Omental fat pad (tissue), 4 donors: ENCODE results near the gene RASAL2. TPM values are rescaled to one million over a fixed set of nuclear protein-coding genes. Genes with fewer than 3 reads are reported as not detected.

Experiments
- ATAC-seq: fragments of 150-250 bp; one replicate; pipeline ENCODE4 v1.9.1; 2016; ENCODE audit warnings: mild to moderate bottlenecking, moderate library complexity; ENCODE audit not compliant: low FRiP score
- DNase-seq: peaks from one replicate; pipeline ENCODE4 v3.0.0-alpha.2; 2019; ENCODE audit warnings: low spot score
- total RNA-seq, 4 donors: library from RNA; depleted of rRNA; stranded (reverse); fragments of >200 nt; gene quantifications; one replicate each; pipeline ENCODE4 v1.1.0, GENCODE V29; 2016
- TF ChIP-seq, protein P1 (sequence below), 3 donors: fragments of 450-650 bp; IDR thresholded peaks; one replicate each; pipeline ENCODE4 v1.5.1; 2016 to 2017; ENCODE audit warnings: antibody characterized with exemption in 3 of 3, mild to moderate bottlenecking in 3 of 3, moderate library complexity in 2 of 3

The RASAL2 gene
- total RNA-seq, 4 donors from 2014 or later = 13.5 to 52.3 (median 30.9) TPM

DNA sequence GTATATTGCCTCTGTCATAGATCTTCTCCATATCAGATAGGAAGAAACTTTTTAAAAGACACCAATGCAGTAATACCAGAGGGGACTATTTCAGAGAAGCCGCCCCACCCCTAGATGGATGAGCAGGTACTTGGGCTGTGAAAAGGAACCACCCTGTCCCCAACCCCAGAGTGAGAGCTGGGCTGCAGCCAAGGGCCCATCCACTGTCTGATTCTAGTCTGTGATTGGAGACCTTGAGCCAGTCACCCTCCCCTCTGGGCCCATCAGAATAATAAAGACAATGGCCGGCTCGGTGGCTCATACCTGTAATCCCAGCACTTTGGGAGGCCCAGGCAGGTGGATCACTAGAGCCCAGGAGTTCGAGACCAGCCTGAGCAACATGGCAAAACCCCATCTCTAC, 397.8 kb downstream of the RASAL2 start:
- ATAC-seq (no peak), DNase-seq (no peak)
- TF ChIP-seq, protein P1, sequence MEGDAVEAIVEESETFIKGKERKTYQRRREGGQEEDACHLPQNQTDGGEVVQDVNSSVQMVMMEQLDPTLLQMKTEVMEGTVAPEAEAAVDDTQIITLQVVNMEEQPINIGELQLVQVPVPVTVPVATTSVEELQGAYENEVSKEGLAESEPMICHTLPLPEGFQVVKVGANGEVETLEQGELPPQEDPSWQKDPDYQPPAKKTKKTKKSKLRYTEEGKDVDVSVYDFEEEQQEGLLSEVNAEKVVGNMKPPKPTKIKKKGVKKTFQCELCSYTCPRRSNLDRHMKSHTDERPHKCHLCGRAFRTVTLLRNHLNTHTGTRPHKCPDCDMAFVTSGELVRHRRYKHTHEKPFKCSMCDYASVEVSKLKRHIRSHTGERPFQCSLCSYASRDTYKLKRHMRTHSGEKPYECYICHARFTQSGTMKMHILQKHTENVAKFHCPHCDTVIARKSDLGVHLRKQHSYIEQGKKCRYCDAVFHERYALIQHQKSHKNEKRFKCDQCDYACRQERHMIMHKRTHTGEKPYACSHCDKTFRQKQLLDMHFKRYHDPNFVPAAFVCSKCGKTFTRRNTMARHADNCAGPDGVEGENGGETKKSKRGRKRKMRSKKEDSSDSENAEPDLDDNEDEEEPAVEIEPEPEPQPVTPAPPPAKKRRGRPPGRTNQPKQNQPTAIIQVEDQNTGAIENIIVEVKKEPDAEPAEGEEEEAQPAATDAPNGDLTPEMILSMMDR (IDR thresholded peaks at IDR 0.05) = no peak

DNA sequence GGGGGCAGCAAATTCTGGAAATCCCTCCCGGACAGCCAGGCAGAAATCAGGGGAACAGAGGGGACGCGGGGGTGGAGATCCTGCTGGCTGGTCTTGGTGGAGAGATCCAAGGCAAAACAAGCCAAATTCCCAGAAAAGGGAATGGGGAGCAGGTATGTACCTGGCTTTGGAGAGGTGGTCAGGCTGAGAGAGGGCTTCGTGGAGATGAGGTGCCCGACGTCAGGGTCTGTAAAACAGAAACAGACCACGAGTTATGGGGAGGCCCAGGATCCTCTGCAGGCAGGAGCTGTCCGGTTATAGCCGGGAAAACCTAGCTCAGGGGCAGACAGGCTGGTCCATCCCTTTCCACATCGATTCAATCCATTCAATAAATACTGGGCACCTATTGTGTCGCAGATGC, 398.4 kb downstream of the RASAL2 start:
- ATAC-seq (no peak), DNase-seq (no peak)
- TF ChIP-seq, protein P1 (IDR thresholded peaks at IDR 0.05) = no peak

DNA sequence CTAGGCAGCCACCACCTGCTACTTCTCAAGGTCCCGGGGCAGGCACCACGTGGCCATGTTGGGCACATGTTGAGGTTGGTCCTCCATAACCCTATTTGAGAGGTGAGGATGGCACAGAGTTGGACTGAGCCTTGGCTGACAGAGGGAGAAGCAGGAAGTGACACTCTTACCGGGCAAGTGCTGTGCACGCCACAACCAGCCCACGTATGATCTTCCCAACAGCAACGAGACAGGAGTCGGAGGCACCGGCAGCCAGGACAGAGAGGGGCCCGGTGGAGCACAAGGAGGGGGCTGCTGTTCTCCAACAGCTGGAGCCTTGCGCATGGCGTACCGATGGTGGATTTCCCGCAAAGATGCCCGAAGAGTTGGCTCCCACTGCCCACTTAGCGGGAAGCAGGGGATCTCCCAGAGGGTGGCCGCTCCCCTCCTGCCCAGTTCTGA, 399.4 kb downstream of the RASAL2 start:
- ATAC-seq (no peak), DNase-seq (no peak)
- TF ChIP-seq, protein P1 (IDR thresholded peaks at IDR 0.05) = no peak

DNA sequence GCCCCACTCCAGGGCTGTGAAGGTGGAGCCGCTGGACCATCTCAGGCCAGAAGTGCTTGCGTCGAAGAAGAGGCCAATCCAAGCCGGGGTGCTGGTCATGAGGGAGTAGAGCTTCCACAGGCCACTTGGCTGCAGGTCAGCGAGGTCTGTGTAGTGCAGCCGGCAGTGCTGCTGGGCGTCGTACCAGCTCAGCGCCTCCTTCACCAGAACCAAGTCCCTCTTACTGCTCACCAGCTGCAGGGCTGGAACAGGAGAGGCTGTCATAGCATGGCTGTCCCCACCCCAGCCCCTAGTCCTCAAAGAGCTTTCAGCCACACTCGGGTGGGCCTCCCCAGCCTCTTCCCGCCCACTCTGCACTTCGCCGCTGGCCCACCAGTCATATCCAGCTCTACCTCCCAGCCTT, 400.7 kb downstream of the RASAL2 start:
- TF ChIP-seq, protein P1 (IDR thresholded peaks at IDR 0.05) = no peak
- no peak for ATAC-seq
- no peak for DNase-seq

DNA sequence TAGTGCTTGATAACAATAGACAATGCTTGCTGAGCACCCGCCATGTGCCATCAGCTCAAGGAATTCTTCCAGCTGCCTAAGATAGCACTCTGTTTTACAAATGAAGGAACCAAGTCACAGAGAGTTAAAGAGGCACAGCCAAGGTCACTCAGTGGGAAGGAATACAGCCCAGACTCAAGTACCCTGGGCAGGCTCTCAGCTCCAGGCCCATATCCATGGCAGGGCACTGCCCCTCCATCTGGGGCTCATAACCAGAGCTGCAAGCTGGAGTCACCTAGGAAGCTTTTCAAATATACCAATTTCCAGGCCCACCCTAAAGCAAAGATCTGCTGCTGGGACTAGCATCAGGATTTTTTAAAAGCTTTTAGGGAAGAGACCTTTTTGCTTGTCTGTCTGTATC, 401.3 kb downstream of the RASAL2 start:
- DNase-seq (no peak), ATAC-seq (no peak)
- TF ChIP-seq, protein P1 (IDR thresholded peaks at IDR 0.05) = no peak

DNA sequence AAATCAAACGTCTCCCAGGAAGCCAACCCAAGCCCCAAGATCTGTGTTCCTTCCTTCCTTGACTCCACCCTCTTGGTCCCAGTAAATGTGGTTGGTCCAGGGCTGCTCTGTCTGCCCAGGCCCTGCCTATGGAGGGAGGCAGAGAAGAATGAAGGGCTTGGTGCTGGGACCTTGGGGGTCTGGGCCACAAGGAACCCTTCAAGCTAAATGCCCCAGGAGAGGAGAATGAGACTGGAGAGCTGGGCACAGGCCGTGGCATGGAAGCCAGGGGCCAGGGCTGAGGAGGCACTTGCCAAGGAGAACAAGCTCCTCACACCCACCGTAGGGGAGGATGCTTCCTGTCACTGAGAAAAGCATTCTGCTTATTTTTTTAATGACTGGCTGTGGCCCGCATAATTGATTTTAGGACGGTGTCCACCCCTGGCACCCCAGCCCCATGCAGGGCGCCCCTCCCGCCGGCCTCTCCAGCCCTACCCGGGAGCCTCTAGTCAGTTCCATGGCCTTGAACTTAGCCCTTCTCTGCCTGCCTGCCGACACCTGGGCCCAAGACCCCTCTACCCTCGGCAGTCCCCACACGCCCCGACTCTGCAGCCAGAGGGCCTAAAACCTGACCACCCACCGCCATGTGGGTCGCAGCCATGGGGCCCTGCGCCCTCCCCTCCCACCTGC, 402.0 kb downstream of the RASAL2 start:
- DNase-seq = no peak
- ATAC-seq = no peak
- TF ChIP-seq, protein P1 (IDR thresholded peaks at IDR 0.05) = no peak

DNA sequence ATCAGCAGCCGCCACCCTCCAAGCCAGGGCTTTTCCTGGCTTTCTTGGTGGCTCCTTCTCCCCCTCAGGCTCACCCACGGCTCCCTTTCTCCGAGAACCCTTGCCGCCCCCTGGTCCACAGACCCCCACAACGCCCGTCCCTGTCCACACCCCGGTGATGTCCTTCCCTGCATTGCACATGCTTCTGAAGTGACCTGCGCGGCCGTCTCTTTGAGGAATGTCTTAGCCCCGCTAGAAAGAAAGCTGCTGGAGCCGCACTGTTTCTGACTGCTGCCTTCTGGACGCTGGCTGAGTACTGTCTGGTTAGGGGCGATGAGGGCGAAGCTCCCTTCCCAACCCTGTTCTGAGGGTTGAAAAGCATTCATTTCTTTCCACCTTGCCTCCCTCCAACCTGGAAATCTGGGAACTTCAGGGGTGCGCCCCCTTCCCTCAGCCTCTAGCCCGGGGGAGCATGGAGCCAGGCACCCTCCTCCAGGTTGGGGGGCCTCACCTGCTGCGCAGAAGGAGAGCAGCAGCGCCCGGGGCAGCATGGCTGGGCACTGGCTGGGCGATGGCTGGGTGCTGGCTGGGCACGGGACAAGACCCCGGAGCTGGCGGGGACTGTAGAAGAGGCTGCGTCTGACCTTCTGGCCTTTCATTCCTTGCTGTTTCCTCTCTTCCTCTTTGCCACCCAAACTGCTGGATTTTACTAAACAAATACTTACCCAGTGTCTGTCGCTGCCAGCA, 402.7 kb downstream of the RASAL2 start, which contains the start of gene CLEC20A:
Gene CLEC20A, minus strand, starts transcription at position 555 of the 726 bp plus-strand sequence. Its CDS starts 25 bp downstream, at position 530.
- DNase-seq = no peak
- TF ChIP-seq, protein P1 (IDR thresholded peaks at IDR 0.05) = no peak
- ATAC-seq = no peak
